PC-3 (cell line): ENCODE measurements around the gene EGF.

Source experiments
- CTCF ChIP-seq: fragments of 300-600 bp; sonication (generic); conservative IDR thresholded peaks from 2 replicates; pipeline ENCODE4 v1.5.1; 2017; ENCODE audit warnings: antibody characterized with exemption, low read depth, mild to moderate bottlenecking, low read length
- EZH2 ChIP-seq: fragments of 300-600 bp; sonication (generic); IDR thresholded peaks from one replicate; pipeline ENCODE4 v1.6.1; 2017; ENCODE audit warnings: antibody characterized with exemption, mild to moderate bottlenecking, low read length; ENCODE audit not compliant: unreplicated experiment

GRCh38 chr4:109930464-109930863 is 17.8 kb downstream of the EGF start:
- TF ChIP-seq EZH2 (no peak), CTCF (no peak)
